Smooth muscle cell of the umbilical artery (primary cell): ENCODE results near the gene UCHL1. TPM values are rescaled to one million over a fixed set of nuclear protein-coding genes. Genes with fewer than 3 reads are reported as not detected.

Source experiments
- total RNA-seq: library from RNA; depleted of rRNA; stranded (reverse); fragments of >200 nt; gene quantifications from 2 replicates; pipeline ENCODE4 v1.2.3, GENCODE V29; 2014

Gene UCHL1
- 1,235 and 1,433 TPM in 2 replicates for total RNA-seq

GRCh38 chr4:41256740-41257256, at the start of gene UCHL1:
Gene UCHL1, plus strand, starts transcription at chr4:41256928. Its CDS starts 49 bp downstream, at chr4:41256977.

DNA sequence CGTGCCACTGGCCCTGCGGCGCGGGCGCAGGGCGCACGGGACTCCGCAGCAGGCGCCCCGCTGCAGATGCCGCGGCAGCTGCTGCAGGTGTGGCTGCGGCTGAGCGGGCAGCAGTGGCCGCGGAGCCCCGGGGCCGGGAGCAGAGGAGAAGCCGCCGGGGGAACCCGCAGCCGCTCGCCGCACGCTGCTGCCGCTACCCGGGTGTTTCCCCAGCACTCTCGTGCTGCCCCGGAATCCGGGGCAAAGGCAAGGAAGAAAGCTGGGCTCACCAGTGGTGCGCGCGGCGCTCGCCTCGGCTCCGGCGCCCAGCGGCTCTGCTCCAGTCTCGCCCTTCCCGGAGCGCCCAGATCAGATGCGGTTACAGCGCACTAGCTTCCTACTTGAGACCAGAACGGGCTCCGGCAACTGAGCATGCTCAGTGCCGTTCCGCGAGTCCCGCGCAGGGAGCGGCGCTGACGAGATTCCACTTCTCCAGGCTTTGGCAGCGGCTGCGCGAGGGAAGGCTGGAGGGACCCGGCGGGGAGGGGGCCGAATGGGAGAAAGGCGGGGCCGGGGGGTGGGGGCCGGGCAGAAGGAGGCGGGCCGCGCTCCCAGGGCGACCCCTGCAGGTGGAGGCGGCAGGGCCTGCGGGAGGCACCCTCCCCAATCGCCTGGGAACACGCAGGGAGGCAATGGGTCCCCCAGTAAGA, 42.4 kb upstream of the UCHL1 start, which contains the start of gene APBB2:
Gene APBB2 (minus strand): TSS at position 407 of the 689 bp plus-strand sequence. CDS start 181,288 bp downstream, outside the sequence.

Other genes with a start within 250 kb of the UCHL1 start
- gene APBB2, start 42.4 kb upstream of the UCHL1 start, total RNA-seq, result 148 and 352 TPM in 2 replicates